GM15510 (cell line): Measurements from ENCODE around the gene GPR150.

Experiments used
- POLR2A ChIP-seq: IDR thresholded peaks from 3 replicates; pipeline ENCODE4 v1.6.1; 2011; ENCODE audit warnings: borderline replicate concordance; ENCODE audit not compliant: insufficient read length; ENCODE audit errors: extremely low read depth

The GPR150 gene

GRCh38 chr5:95664204-95664786 is 44.4 kb downstream of the GPR150 start:
- TF ChIP-seq POLR2A, result no peak

GRCh38 chr5:95667061-95667618 is 47.3 kb downstream of the GPR150 start:
- no peak for TF ChIP-seq POLR2A

GRCh38 chr5:95667678-95668077 is 47.8 kb downstream of the GPR150 start:
- no peak for TF ChIP-seq POLR2A

- TF ChIP-seq POLR2A, result no peak
These were observed 48.3 kb downstream of the GPR150 start for GRCh38 chr5:95668216-95668615.

GRCh38 chr5:95668728-95669127 is 48.8 kb downstream of the GPR150 start:
- no peak for TF ChIP-seq POLR2A

GRCh38 chr5:95669540-95669939 is 49.7 kb downstream of the GPR150 start:
- TF ChIP-seq POLR2A, result no peak

GRCh38 chr5:95669985-95670384 is 50.1 kb downstream of the GPR150 start:
- no peak for TF ChIP-seq POLR2A

- TF ChIP-seq POLR2A, result no peak
These were observed 50.7 kb downstream of the GPR150 start for GRCh38 chr5:95670568-95670967.
